ENCODE results near the gene MYO18B. TPM values are rescaled to one million over a fixed set of nuclear protein-coding genes. Genes with fewer than 3 reads are reported as not detected.

The MYO18B gene
- total RNA-seq, 1 experiment from 2014 or later = 0.05 TPM

- POLR2A ChIA-PET = no interaction called here
- no TSS peak for BruUV-seq (replicated peaks)
- no peak for TF ChIP-seq CTCF (IDR thresholded peaks at IDR 0.05 in 2 of 3, conservative IDR thresholded peaks at IDR 0.05 in 1 of 3; ENCODE audit: borderline replicate concordance in 1 of 3, insufficient read depth in 1 of 3, low read depth in 2 of 3, low read length in 2 of 3)
- no peak for TF ChIP-seq POLR2AphosphoS5 (IDR thresholded peaks at IDR 0.05; ENCODE audit: low read depth, low read length)
- TF ChIP-seq EZH2 (IDR thresholded peaks at IDR 0.05) = no peak
- no peak for TF ChIP-seq POLR2A (IDR thresholded peaks at IDR 0.05; ENCODE audit: borderline replicate concordance, extremely low read depth, insufficient read depth, insufficient read length)
- no peak for TF ChIP-seq YY1 (IDR thresholded peaks at IDR 0.05; ENCODE audit: extremely low read depth, insufficient replicate concordance, low read depth, low read length)
- TF ChIP-seq SIN3A (IDR thresholded peaks at IDR 0.05; ENCODE audit: low read depth) = no peak
- TF ChIP-seq SRF (IDR thresholded peaks at IDR 0.05; ENCODE audit: low read depth) = no peak
- TF ChIP-seq, protein P1, sequence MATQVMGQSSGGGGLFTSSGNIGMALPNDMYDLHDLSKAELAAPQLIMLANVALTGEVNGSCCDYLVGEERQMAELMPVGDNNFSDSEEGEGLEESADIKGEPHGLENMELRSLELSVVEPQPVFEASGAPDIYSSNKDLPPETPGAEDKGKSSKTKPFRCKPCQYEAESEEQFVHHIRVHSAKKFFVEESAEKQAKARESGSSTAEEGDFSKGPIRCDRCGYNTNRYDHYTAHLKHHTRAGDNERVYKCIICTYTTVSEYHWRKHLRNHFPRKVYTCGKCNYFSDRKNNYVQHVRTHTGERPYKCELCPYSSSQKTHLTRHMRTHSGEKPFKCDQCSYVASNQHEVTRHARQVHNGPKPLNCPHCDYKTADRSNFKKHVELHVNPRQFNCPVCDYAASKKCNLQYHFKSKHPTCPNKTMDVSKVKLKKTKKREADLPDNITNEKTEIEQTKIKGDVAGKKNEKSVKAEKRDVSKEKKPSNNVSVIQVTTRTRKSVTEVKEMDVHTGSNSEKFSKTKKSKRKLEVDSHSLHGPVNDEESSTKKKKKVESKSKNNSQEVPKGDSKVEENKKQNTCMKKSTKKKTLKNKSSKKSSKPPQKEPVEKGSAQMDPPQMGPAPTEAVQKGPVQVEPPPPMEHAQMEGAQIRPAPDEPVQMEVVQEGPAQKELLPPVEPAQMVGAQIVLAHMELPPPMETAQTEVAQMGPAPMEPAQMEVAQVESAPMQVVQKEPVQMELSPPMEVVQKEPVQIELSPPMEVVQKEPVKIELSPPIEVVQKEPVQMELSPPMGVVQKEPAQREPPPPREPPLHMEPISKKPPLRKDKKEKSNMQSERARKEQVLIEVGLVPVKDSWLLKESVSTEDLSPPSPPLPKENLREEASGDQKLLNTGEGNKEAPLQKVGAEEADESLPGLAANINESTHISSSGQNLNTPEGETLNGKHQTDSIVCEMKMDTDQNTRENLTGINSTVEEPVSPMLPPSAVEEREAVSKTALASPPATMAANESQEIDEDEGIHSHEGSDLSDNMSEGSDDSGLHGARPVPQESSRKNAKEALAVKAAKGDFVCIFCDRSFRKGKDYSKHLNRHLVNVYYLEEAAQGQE (IDR thresholded peaks at IDR 0.05; ENCODE audit: low read depth) = no peak
- TF ChIP-seq ZFX (IDR thresholded peaks at IDR 0.05) = no peak
- no peak for TF ChIP-seq ZNF274 (IDR thresholded peaks at IDR 0.05; ENCODE audit: low read depth, low read length)
- no peak for TF ChIP-seq RAD21 (IDR thresholded peaks at IDR 0.05; ENCODE audit: low read depth)
- no peak for TF ChIP-seq CEBPB (IDR thresholded peaks at IDR 0.05; ENCODE audit: low read depth)
Observed at GRCh38 chr22:25911243-25911972, 169.4 kb downstream of the MYO18B start.

More at GRCh38 chr22:25911243-25911972, 169.4 kb downstream of the MYO18B start:
- H3K36me3 ChIP-seq (ENCODE audit: control insufficient read depth in 1 of 2, insufficient read depth in 2 of 2, low read length in 2 of 2) = no peaks in the 10 kb centered on the region
- H3K4me3 ChIP-seq (replicated peaks in 1 of 2; ENCODE audit: low read depth in 1 of 2, low read length in 2 of 2) = no peak overlapping the region
- no peaks in the 10 kb centered on the region for H4K20me1 ChIP-seq (ENCODE audit: insufficient read depth)
- no peak overlapping the region for H3K4me2 ChIP-seq (ENCODE audit: low read length)
- no peak overlapping the region for H3K9ac ChIP-seq (ENCODE audit: low read length)
- ATAC-seq (no peak), DNase-seq (ENCODE audit: low read depth, low spot score) (no peak)
- CTCF ChIA-PET = interaction anchor here (2.8 kb wide), 1 partner anchor 9 kb away, joined by 11 read pairs; no protein-coding TSS in a partner anchor
- H3K27ac ChIP-seq (ENCODE audit: low read depth, low read length) = no peak overlapping the region
- H3K9me2 ChIP-seq (ENCODE audit: insufficient read depth) = no peaks in the 10 kb centered on the region
- peaks cover 66% of the 10 kb centered on the region for H3K27me3 ChIP-seq (ENCODE audit: insufficient read depth, low read length)
- H3K9me3 ChIP-seq (ENCODE audit: control insufficient read depth in 1 of 2, insufficient read depth in 1 of 2, low read depth in 1 of 2, low read length in 2 of 2) = no peaks in the 10 kb centered on the region
- no peaks in the 10 kb centered on the region for H3K79me2 ChIP-seq (ENCODE audit: insufficient read depth, low read length)
- intact Hi-C loops (cut with micrococcal nuclease) = no loop called here
- H3K4me1 ChIP-seq (ENCODE audit: control insufficient read depth in 1 of 2, insufficient read depth in 2 of 2, low read length in 2 of 2) = no peaks in the 10 kb centered on the region
- H2AFZ ChIP-seq (ENCODE audit: low read depth, low read length, poor library complexity, severe bottlenecking) = no peak overlapping the region
- RAD21 ChIA-PET (ENCODE audit: low non-redundant PET in 1 of 2, low total read pairs in 2 of 2, uncharacterized antibody in 2 of 2, unreplicated experiment in 2 of 2) = no interaction called here
